IPS-15b (cell line): ENCODE measurements around the gene OR6X1.

ENCODE experiments used
- H3K27me3 ChIP-seq: one replicate; pipeline ENCODE4 v1.6.1; 2013; ENCODE audit warnings: low read length; ENCODE audit not compliant: control insufficient read depth, insufficient read depth
- H3K36me3 ChIP-seq: one replicate; pipeline ENCODE4 v1.6.1; 2013; ENCODE audit warnings: low read length; ENCODE audit not compliant: control insufficient read depth, insufficient read depth
- H3K4me1 ChIP-seq: one replicate; pipeline ENCODE4 v1.6.1; 2013; ENCODE audit warnings: mild to moderate bottlenecking, low read length; ENCODE audit not compliant: control insufficient read depth, insufficient read depth
- H3K4me3 ChIP-seq: one replicate; pipeline ENCODE4 v1.5.1; 2013; ENCODE audit warnings: low read depth, low read length
- H3K9ac ChIP-seq: one replicate; pipeline ENCODE4 v1.6.1; 2013; ENCODE audit warnings: low read depth, mild to moderate bottlenecking, low read length
- H3K9me3 ChIP-seq: one replicate; pipeline ENCODE4 v1.6.1; 2013; ENCODE audit warnings: mild to moderate bottlenecking, low read length; ENCODE audit not compliant: control insufficient read depth, insufficient read depth

OR6X1 gene

GRCh38 chr11:123754101-123754568, at the start of gene OR6X1:
Gene OR6X1 (minus strand): TSS chr11:123754518. CDS start chr11:123754518, 0 bp downstream.
- Histone ChIP-seq H3K4me3 (no peak within 1 kb of the TSS), H3K27me3 (no peaks in the 10 kb centered on the region), H3K36me3 (no peaks in the 10 kb centered on the region), H3K9me3 (no peaks in the 10 kb centered on the region), H3K9ac (no peak within 1 kb of the TSS), H3K4me1 (no peaks in the 10 kb centered on the region)

- Histone ChIP-seq H3K9me3 (no peaks in the 10 kb centered on the region), H3K4me1 (peaks cover 4% of the 10 kb centered on the region), H3K9ac (no peak overlapping the region), H3K27me3 (no peaks in the 10 kb centered on the region), H3K4me3 (no peak overlapping the region), H3K36me3 (no peaks in the 10 kb centered on the region)
These were observed 47.4 kb upstream of the OR6X1 start for GRCh38 chr11:123801765-123802164.

DNA sequence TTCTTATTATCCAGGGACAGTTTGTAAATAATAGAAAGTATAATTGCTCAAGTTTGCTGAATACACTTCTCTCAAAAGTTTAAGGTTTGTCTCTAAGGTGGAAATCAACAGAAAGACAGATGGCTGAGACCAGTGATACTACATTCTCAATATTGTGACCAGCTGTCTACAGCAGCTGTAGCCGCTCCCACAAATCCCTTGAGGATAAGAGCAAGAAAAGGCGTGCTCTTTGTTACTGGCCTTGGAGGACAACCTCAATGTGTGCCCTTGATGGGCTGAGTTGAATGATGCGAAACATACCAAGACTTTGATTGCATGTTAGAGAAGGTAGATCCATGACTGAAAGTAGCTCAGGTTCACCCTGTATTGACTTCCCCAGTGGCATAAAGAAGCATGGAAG, 45.7 kb upstream of the OR6X1 start:
- Histone ChIP-seq H3K9ac (no peak overlapping the region), H3K4me3 (no peak overlapping the region), H3K4me1 (peaks cover 4% of the 10 kb centered on the region), H3K9me3 (no peaks in the 10 kb centered on the region), H3K36me3 (no peaks in the 10 kb centered on the region), H3K27me3 (no peaks in the 10 kb centered on the region)

GRCh38 chr11:123799438-123799837, 45.1 kb upstream of the OR6X1 start:
- peaks cover 4% of the 10 kb centered on the region for H3K4me1 ChIP-seq
- no peak overlapping the region for H3K9ac ChIP-seq
- no peaks in the 10 kb centered on the region for H3K9me3 ChIP-seq
- no peaks in the 10 kb centered on the region for H3K36me3 ChIP-seq
- no peaks in the 10 kb centered on the region for H3K27me3 ChIP-seq
- no peak overlapping the region for H3K4me3 ChIP-seq

DNA sequence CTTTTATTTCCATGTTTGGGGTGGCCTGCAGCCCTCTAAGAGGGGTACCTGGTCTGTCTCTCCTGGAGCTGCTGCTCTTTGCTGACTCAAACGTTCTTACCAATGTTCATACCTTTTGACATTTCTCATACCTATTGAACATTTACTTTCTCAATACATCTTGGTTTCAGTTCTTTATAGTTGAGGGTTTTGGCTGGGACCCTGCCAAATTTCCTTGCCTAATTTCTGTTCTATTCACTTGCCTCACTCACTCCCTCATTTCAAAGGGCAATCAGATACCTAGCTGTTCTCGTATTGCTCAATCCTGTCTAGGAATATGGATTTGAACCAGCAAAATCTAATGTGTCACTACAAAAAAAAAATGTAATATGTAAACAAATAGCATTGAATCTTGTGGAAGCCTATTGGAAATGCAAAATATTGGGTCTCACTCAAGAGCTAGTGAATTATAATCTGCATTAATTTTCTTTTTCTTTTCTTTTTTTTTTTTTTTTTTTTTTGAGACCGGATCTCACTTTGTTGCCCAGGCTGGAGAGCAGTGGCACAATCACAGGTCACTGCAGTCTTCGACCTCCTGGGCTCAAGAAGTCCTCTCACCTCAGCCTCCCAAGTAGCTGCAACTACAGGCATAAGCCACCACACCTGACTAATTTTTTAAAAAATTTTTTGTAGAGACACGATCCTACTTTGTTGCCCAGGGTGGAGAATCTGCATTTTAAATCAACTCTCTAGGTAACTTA, 44.4 kb upstream of the OR6X1 start:
- H3K27me3 ChIP-seq: no peaks in the 10 kb centered on the region
- H3K9me3 ChIP-seq: no peaks in the 10 kb centered on the region

GRCh38 chr11:123798079-123798478, 43.8 kb upstream of the OR6X1 start:
- no peaks in the 10 kb centered on the region for H3K27me3 ChIP-seq
- H3K36me3 ChIP-seq: no peaks in the 10 kb centered on the region
- H3K9me3 ChIP-seq: no peaks in the 10 kb centered on the region
- H3K4me3 ChIP-seq: no peak overlapping the region
- H3K9ac ChIP-seq: no peak overlapping the region
- peaks cover 4% of the 10 kb centered on the region for H3K4me1 ChIP-seq

More for the DNA sequence above, 44.4 kb upstream of the OR6X1 start:
- H3K36me3 ChIP-seq: no peaks in the 10 kb centered on the region
- no peak overlapping the region for H3K4me3 ChIP-seq
- no peak overlapping the region for H3K9ac ChIP-seq
- H3K4me1 ChIP-seq: peaks cover 4% of the 10 kb centered on the region

DNA sequence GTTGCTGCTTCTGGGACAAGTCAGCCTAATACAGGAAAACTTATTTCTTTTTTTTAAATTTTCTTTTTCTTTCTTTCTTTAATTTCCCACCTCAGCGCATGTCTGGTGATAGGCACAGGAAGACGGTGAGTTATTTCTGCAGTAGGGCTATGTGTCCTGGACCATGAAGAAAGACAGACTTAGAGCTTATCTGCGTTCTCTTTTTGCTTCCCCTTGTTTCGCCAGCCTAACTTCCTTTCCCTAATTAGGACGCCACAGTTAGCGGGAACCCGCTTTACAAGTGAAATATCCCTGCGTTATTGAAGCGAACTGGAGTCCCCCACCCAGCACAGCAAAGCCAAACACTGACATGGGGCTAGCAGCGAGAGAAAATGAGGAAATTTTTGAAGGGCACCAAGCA, 43.2 kb upstream of the OR6X1 start:
- no peaks in the 10 kb centered on the region for H3K9me3 ChIP-seq
- peaks cover 4% of the 10 kb centered on the region for H3K4me1 ChIP-seq
- no peak overlapping the region for H3K4me3 ChIP-seq
- no peaks in the 10 kb centered on the region for H3K27me3 ChIP-seq
- H3K9ac ChIP-seq: no peak overlapping the region
- H3K36me3 ChIP-seq: no peaks in the 10 kb centered on the region

GRCh38 chr11:123797114-123797513, 42.8 kb upstream of the OR6X1 start:
- Histone ChIP-seq H3K27me3 (no peaks in the 10 kb centered on the region), H3K4me3 (no peak overlapping the region), H3K4me1 (peaks cover 4% of the 10 kb centered on the region), H3K36me3 (no peaks in the 10 kb centered on the region), H3K9ac (no peak overlapping the region), H3K9me3 (no peaks in the 10 kb centered on the region)

DNA sequence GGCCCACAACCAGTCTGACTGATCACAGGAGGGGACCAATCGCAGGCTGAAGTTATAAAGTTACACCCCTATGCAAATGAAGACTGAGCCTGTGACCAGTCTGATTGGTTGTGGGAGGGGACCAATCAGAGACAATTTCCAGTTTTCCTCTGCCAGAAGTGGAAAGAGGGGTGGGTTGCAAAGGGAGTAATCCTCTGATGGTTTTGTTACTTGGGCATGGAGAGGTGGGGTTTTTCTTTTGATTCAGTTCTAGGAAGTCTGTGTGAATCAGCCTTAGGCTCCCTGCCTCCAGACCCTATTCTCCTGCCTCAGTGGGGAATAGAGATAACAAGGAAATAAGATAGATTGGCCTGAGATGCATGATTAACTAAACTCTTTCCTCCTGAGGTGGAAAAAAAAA, 41.9 kb upstream of the OR6X1 start:
- no peaks in the 10 kb centered on the region for H3K27me3 ChIP-seq
- no peaks in the 10 kb centered on the region for H3K36me3 ChIP-seq
- H3K4me1 ChIP-seq: peaks cover 4% of the 10 kb centered on the region
- no peak overlapping the region for H3K9ac ChIP-seq
- H3K4me3 ChIP-seq: no peak overlapping the region
- no peaks in the 10 kb centered on the region for H3K9me3 ChIP-seq

DNA sequence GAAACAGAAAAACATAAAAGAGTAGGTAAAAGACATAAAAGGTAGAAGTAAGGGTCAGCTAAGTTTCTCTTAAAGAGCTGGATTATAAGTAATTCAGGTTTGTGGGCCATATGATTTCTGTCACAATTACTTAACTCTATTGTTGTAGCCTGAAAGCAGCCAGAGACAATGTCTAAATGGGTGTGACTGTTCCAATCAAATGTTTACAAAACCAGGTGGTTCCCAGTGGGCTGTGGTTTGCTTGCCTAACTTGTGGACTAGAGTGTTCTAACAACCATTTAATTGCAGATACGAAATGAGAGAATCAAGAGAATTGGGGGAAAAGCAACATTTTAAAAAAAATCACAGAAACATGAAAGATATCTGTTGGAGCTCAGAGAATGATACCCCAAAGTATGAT, 29.2 kb upstream of the OR6X1 start:
- no peak overlapping the region for H3K9ac ChIP-seq
- no peak overlapping the region for H3K4me3 ChIP-seq
- peaks cover 7% of the 10 kb centered on the region for H3K4me1 ChIP-seq
- H3K36me3 ChIP-seq: no peaks in the 10 kb centered on the region
- H3K27me3 ChIP-seq: no peaks in the 10 kb centered on the region
- H3K9me3 ChIP-seq: peaks cover 5% of the 10 kb centered on the region

GRCh38 chr11:123778511-123778910, 24.2 kb upstream of the OR6X1 start:
- H3K4me3 ChIP-seq: no peak overlapping the region
- no peaks in the 10 kb centered on the region for H3K9me3 ChIP-seq
- H3K4me1 ChIP-seq: peaks cover 28% of the 10 kb centered on the region
- no peaks in the 10 kb centered on the region for H3K27me3 ChIP-seq
- H3K9ac ChIP-seq: no peak overlapping the region
- no peaks in the 10 kb centered on the region for H3K36me3 ChIP-seq

DNA sequence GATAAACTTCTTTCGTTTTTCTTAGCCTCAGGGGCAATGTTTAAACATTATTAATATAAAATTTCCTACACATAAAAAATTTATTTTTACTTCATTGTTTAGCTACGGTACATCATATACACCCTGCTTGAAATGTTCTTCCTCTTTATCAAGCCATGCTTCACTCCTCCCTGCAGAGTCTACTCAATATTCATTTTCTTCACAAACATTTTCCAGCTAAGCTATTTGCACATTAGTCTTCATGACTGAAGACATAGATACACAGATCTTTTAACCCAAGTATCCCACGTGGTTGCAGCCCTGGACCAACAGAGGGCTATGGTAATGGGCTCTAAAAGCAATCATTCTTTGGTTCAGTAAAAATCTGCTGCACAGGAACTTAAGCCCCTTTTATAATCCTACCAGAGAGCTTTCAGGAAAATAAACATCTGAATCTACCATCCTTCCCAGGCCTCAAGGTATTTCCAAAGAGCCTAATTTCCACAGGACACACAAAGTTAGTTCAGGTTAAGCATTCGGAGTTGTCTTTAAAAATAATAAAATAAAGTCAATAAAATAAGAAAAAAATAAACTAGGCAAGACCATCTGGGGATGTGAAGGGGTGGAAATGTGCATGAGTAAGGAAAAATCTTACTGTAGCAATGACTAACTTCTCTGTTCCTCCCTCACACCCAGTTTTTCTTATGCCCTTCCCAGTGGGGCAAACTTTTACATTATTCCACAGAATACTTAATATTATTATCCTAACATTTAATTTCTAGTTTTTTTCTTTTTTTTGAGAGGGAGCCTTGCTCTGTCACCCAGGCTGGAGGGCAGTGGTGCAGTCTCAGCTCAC, 21.6 kb upstream of the OR6X1 start:
- no peak overlapping the region for H3K9ac ChIP-seq
- H3K27me3 ChIP-seq: no peaks in the 10 kb centered on the region
- peaks cover 23% of the 10 kb centered on the region for H3K4me1 ChIP-seq
- no peaks in the 10 kb centered on the region for H3K9me3 ChIP-seq
- no peak overlapping the region for H3K4me3 ChIP-seq
- no peaks in the 10 kb centered on the region for H3K36me3 ChIP-seq
